GM10266 (cell line): Measurements from ENCODE around the gene MCM3.

ENCODE experiments used
- DNase-seq: peaks from one replicate; pipeline ENCODE4 v3.0.0; 2012; ENCODE audit errors: extremely low spot score
- CTCF ChIP-seq: IDR thresholded peaks from 2 replicates; pipeline ENCODE4 v1.5.1; 2012; ENCODE audit warnings: mild to moderate bottlenecking, low read depth; ENCODE audit not compliant: control insufficient read depth, insufficient read depth; ENCODE audit errors: missing control alignments

Gene MCM3

GRCh38 chr6:52326540-52327364 lies 42.2 kb upstream of the MCM3 start:
- TF ChIP-seq CTCF = no peak
- DNase-seq = no peak

GRCh38 chr6:52325695-52326471 lies 41.3 kb upstream of the MCM3 start:
- DNase-seq = no peak
- no peak for TF ChIP-seq CTCF

- TF ChIP-seq CTCF = no peak
- DNase-seq = no peak
Measured at GRCh38 chr6:52324189-52324588, 39.6 kb upstream of the MCM3 start.

- peak; percentile 66 for DNase-seq
- no peak for TF ChIP-seq CTCF
Measured at GRCh38 chr6:52317841-52318581, 33.5 kb upstream of the MCM3 start.

- DNase-seq = no peak
- no peak for TF ChIP-seq CTCF
Measured at GRCh38 chr6:52317211-52317610, 32.7 kb upstream of the MCM3 start.

- no peak for TF ChIP-seq CTCF
- no peak for DNase-seq
Measured at GRCh38 chr6:52314752-52315151, 30.2 kb upstream of the MCM3 start.
